GM18502 (cell line): ENCODE results near the gene TPO.
"Not testable (repeated sequence)": the region's sequence is repeated elsewhere in the genome, so short reads cannot be mapped to it uniquely, and the experiment has no call there.

ENCODE experiments used
- ATAC-seq: cut with Tn5 transposase; IDR thresholded peaks from one replicate; pipeline ENCODE4 v1.9.1; 2021; ENCODE audit warnings: mild to moderate bottlenecking; ENCODE audit not compliant: unreplicated experiment, poor library complexity

The TPO gene

DNA sequence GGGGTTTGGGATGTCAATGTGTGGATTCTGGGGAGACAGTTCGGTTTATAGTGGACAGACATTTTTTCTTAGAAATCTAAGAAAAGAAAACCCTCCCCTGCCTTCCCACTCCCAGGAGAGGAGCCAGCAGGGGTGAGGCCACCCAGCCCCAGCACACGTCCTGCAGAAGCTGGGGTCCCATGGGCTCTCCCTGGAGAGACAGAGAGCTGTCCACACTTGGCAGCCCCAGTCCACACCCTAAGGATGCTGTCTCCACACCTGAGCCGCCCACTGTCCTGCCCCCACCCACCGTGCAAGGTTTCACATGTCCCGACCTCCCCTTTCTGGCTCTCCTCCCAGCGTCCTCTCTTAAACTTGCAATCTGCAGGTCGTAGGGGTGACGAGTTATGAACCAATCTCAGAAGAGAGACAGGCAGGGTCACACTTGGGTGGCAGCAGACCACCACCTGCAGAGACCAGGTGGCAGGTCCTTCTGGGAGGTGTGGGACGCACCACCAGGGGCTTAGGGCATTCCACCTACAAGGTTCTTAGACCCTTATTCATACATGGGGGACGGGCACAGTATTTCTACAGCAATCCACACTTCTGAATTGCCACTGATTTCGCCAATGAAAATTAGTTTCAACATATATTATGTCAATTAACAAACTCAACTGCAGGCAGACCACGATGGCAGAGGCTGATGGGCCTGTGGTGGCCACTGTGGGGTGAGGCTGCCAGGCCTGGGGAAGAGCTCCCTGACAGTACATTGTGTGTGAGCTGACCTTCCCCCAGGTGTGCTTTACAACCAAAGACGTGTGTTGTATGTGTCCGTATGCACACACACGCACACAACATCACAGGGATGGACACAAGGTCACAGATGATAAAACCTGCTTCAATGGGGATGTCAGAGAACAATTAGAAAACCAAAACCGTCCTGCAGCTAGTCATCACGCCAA lies 158.5 kb downstream of the TPO start:
- ATAC-seq, result no peak

DNA sequence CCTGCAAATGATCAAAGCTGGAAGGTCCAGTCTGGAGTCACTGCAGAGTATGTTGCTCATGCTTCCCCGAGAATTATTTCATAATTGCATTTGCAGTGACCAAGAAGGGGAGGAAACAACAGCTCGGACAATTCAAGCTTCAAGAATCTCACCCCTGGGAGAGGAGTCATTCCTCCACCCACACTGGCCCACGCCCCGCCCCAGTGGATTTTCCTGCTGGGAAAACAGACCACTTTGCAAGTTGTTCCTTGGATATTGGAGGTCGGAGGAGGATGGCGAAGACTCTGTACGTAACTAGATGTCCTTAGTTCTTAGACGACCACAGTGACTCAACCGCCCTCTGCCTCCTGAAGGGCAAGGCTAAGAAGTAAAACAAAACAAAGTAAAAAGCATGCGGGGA lies 159.4 kb downstream of the TPO start:
- no peak for ATAC-seq

DNA sequence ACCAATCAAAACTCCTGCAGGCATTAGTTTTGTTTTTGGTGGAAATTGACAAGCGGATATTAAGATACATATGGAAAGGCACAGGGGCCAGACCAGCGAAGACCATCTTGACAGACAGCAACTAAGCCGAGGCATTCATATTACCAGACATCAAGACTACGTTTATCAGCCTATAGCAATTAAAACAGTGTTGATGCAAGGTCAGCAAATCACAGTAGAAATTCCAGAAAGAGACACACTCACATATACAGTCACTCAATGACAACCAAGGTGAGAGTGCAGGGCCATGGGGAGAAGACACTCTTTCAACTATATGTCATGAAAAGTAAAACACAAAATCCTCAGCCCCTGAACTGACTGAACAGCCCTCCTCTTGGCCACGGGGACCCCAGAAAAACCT lies 164.6 kb downstream of the TPO start:
- no peak for ATAC-seq

DNA sequence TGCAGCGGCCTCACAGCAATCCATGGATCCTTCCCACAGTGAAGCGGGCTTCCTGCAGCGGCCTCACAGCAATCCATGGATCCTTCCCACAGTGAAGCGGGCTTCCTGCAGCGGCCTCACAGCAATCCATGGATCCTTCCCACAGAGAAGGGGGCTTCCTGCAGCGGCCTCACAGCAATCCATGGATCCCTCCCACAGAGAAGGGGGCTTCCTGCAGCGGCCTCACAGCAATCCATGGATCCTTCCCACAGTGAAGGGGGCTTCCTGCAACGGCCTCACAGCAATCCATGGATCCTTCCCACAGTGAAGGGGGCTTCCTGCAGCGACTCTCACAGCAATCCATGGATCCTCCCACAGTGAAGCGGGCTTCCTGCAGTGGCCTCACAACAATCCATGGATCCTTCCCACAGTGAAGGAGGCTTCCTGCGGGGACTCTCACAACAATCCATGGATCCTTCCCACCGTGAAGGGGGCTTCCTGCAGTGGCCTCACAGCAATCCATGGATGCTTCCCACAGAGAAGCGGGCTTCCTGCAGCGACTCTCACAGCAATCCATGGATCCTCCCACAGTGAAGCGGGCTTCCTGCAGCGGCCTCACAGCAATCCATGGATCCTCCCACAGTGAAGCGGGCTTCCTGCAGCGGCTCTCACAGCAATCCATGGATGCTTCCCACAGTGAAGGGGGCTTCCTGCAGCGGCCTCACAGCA lies 168.1 kb downstream of the TPO start:
- ATAC-seq, result not testable (repeated sequence)

DNA sequence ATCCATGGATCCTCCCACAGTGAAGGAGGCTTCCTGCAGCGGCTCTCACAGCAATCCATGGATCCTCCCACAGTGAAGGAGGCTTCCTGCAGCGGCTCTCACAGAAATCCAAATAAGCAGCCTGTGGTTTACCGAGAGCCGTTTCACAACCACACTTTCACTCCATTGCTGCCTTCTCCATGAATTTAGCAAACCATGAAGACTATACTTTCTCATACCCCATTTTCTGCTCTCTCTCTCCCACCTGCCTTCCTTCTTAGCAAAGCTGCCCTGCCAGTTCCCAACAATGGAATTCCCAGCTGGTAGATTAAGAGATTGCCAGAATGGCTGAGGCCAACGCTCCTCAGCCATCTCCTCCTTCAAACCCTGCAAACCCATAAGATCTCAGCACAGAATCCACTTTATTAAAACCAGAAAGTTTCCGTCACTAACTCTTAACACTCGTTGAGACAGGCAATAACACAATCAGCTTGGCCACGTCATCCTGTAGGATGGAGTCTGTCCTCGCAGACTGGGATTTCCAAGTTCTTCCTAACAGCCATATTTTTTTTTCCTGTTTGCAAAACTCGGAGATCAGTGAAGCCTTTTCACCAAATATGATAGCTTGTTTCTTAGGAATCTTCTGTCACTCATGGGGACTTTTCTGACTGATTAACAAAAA lies 168.8 kb downstream of the TPO start:
- ATAC-seq, result no peak

DNA sequence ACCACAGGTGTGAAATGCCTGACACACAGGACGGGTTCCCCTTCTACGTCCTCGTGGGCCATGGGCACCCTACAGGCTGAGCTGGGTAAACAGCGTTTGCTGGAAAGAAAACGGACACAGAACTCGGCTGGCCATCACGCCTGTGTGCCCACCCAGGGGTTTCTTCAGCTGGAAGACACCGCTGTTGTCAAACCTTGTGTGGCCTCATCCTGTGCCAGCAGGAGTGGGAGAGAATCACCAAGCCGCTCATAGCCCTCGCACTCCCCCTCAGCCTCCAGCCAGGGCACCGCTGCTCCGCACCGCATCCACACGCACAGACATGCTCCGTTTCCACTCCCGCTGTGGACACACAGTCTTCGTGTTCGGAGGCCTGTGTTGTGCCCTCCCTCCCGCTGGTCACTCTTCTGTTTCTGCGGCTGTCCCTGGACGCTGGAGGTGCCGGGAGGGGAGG lies 169.7 kb downstream of the TPO start:
- ATAC-seq, result no peak

DNA sequence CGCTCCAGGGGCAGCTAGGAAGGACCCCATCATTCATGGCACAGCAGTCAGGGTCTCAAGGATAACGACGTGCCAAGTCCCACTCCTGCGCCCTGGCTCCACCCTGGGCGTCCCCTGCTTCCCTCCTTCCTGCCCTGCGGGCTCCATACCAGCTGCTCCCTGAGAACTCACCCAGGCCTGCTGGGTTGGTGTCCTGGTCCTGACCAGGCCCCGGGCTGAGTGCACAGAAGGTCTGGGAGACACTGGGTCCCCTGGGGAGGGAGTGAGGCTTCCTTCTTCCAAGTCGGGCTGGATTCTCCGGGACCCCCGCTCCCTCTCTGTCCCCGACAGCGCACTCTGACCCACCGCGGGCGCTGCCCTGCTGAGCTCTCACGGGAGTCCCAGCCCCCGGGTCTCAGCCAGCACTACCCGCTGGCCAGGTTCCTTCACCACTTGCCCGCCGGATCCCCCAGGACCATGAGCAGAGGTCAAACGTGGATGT lies 170.8 kb downstream of the TPO start:
- ATAC-seq, result no peak

DNA sequence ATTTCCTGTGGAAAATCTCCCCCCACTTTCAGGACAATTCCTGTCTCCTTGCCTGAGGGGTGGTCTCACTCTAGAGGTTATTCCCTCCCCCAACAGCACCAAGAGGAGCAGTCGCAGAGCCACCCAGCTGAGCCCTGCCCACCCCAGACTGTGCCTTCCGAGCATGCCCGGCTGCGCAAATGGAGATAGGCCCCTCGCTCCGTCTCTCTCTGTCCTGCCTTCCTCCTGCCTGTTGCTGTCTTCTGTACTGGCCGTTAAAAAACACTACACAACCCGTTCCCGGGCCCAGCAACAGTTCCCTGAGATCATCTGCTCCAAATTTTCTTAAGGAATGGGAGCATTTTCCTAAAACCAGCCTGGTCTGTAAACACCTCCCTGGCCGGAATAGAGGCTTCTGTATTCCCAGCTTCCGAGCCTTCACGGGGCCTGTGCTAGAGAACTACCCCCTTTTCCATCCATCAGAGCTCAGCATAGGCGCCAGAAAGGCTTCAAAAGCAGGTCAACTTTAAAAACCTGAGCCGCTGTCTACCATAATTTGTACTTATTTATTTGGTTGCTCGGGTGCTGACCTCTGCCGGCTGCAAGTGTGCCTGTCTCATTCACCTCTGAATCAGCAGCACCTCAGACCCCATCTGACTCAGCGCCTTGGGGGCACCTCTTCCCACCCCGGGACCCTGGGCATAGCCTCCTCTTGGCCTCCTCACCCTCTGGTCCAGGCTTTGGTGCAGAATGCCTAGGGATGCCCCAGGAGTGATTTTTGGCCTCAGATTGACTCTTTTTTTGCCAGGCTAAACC lies 171.6 kb downstream of the TPO start:
- no peak for ATAC-seq

DNA sequence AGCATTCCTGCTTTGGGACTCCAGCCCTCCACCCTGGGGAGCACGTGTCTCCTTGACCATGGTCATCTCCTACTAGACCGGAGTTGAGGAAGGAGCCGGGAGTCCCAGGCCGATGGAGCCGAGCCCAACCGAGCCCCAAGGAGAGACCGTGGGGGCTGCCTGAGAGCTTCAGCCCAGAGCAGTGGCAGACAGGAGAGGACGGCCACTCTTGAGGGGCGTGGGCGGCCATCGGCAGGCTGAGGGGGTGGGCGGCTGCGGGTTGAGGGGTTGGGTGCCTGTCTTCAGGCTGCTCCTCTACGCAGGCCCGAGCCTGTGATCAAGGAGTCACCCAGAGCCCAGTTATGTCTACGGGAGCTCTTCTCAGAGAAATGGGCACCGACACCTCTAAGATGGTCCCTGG lies 172.4 kb downstream of the TPO start:
- no peak for ATAC-seq

DNA sequence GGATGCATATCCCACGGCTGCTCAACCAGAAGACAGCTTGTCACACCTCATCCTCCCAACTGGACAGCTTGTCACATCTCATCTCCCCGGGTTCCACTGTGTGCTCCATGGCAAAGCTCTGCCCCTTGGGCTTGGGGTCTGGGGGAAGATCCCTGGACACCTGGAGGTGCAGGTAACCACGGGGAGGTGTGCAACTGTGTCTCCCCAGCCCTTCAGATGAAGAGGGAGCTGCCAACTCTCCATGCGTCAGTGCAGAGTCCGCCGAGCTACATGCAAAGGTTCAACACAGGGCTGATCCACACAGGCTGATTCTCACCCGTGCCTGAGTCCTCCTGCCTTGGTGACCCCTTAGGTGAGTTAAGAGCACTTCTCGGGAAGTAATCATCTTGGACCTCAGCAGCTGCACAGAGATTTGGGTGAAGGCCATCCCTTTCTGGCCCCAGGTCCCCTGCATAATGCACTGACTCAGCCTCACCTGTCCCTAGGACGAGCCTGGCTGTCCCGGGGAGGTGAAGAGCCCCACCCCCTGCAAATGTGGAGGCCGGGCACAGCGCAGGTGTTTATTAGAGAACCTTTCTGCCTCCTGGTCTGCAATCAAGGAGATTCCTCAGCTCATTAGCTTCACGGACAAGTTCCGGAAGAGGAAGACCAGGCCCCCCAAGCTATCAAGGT lies 173.1 kb downstream of the TPO start:
- no peak for ATAC-seq

DNA sequence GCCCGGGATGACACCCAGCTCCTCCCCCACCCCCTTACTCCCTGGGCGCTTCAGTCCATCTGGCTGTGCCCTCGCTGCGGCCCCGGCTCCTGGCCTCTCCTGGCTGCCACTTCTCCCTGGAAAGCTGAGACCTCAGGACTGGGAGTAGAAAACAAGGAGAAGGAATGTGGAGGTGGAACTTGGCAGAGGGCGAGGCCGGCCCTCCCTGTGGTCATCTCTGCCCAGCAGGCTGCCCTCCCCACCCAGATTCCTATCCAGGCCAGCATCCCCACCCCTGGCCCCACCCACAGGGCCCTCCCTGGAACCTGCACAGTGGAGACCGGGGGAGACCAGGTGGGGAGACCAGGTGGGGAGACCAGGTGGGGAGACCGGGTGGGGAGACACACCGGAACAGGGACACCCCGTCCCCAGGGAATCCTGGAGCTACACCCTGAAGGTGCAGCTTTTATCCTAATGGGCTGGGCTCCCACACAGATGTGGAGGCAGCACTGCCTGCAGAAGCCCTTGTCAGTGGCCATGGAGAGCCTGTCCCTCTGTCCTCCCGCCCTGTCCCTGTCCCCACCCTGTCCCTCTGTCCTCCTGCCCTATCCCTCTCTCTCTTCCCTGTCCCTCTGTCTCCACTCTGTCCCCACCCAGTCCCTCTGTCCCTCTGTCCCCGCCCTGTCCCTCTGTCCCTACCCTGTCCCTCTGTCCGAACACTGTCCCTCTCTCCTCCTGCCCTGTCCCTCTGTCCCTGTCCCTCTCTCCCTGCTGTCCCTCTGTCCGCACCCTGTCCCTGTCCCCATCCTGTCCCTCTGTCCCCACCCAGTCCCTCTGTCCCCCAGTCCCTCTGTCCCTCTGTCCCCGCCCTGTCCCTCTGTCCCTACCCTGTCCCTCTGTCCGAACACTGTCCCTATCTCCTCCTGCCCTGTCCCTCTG lies 173.9 kb downstream of the TPO start:
- no peak for ATAC-seq

DNA sequence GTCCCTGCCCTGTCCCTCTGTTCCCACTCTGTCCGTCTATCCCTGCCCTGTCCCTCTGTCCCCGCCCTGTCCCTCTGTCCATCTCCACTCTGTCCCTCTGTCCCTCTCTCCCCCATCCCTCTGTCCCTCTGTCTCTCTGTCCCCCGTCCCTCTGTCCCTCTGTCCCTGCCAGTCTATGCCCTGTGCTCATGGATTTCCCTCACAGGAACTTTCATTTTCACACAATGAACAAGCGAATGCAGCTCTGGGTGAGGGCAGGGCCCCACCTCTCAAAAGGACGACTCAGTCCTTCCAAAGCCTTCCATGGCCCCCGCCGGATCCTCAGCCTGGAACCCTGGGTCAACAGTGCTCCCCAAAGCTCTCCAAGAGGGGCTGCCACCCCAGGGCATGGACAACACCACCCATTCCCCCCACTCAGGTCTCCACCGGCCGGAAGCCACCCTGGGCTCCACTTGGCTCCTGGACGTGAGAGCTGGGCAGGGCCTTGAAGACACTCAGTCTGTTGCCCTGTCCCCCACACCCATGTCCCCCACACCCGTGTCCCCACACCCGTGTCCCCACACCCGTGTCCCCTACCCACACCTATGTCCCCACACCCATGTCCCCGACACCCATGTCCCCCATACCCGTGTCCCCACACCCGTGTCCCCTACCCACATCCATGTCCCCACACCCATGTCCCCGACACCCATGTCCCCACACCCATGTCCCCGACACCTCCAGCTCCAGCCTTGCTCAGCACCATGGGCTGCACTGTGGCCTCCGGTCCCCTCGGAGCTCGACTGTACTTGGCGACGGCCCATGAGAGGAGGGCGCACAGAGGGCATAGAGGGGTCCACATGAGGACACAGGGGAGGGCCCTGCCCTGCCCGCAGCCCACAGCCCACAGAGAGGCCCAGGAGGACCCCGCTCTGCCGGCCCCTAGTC lies 175.1 kb downstream of the TPO start:
- no peak for ATAC-seq

DNA sequence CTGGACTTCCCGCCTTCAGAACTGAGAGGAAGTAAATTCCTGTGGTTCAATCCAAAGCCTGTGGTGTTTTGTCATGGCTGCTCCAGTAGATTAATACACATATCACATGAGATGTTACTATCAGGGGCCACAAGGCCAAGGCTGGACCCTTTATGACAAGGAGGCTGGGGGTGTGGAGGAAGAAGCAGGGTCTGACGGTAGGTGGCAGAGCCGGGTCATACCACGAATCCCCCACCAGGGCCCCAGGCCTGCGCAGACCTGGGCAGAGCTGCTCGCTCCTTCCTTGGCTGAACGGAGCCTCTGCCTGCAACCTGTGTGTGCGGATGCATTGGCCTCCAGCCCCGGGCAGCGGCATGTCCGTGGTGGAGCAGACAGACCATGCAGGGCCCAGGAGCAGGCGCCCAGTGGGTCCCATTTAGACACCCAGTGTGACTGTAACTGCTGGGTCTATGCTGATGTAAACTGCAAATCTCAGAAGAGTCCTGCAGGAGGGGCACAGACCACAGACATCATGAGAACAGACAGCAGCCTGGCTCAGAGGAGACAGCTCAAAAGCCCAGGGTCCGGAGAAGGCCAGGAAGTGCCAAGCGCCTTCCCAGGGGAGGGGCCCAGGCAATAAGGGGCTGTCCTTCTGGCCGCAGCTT lies 175.8 kb downstream of the TPO start:
- ATAC-seq, result no peak

DNA sequence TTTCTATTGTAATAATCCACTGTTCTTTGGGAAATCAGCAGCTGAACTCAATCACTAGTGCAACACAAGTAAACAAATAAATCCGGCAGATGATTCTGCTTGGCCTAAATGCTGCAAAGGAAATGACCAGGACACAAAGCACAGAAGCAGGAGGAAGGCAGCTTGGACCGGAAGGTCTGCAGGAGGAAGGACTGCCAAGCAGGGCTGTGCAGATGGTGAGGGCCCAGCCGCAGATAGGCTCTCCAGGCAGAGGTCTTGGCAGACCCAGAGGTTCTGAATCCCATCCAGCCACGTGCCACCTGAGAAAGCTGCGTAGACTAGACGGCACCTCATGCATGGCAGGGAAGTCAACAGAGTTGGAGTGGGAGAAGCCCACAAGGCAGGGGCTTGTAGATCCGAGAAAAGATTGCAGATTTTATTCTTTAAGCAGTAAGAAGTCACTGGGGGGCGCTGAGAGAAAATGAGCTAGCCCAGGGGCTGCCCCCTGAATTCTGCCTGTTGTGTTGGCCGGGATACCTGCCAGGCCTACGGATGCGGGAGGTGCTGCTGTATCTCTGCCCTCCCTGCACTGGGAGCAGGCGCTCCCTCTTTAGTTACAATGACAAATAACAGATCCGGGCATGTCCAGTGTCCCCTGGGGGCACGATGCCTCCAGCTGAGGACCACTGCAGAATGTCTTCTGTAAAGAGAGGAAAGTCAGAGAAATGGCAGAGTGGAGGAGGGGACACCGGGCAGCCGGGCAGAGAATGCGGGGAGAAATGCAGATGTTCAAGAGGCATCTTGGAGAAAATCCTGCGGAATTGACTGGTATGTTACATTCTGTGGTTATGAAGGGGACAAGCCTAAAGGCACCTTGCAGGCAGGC lies 177.6 kb downstream of the TPO start:
- ATAC-seq, result no peak

DNA sequence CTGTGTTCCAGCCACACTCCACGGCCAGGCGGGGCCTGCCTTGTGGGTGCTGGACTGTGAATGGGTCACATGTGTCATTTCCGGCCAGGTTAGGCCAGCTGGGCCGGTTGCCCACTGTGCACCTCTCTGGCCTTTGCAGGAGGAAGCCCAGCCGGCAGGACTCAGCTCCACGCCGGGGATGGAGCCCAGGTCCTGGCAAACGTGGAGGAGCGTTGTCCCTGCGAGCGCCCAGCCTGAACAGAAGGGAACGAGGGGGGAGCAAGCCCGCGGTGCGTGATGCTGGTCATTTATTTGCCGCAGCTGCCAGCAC lies 178.2 kb downstream of the TPO start:
- ATAC-seq, result no peak
